ENCODE data around the gene ATP10A. TPM values are rescaled to one million over a fixed set of nuclear protein-coding genes. Genes with fewer than 3 reads are reported as not detected.

Gene ATP10A
- total RNA-seq, 1 experiment from 2014 or later, result 3.9 TPM

- no peak overlapping the region for H3K4me3 Mint-ChIP-seq
- Histone ChIP-seq H3K56ac (ENCODE audit: insufficient read length, low read depth, low read length) (no peak overlapping the region), H3K4me1 (ENCODE audit: insufficient read depth, low read length) (peaks cover 1% of the 10 kb centered on the region; the same call in 1 of the 2 replicates), H3K27ac (ENCODE audit: insufficient read length, low read depth, low read length) (no peak overlapping the region), H3K23me2 (ENCODE audit: insufficient read length, low read depth, low read length, poor library complexity, severe bottlenecking) (no peaks in the 10 kb centered on the region), H3K23ac (ENCODE audit: insufficient read length, low read depth, low read length) (no peak overlapping the region), H2BK15ac (ENCODE audit: low read depth, low read length) (no peak overlapping the region), H4K5ac (ENCODE audit: insufficient read length, low read depth, low read length) (no peak overlapping the region), H2AFZ (ENCODE audit: low read length) (no peak overlapping the region), H3T11ph (ENCODE audit: low read length) (no peak overlapping the region), H2BK5ac (ENCODE audit: insufficient read length, low read length) (no peak overlapping the region), H3K9me3 (ENCODE audit: control insufficient read depth, low read depth, low read length) (no peaks in the 10 kb centered on the region), H3K4ac (ENCODE audit: low read depth, low read length) (no peak overlapping the region), H4K20me1 (ENCODE audit: control insufficient read depth, insufficient read depth, insufficient read length) (no peaks in the 10 kb centered on the region), H3K79me1 (ENCODE audit: insufficient read depth, low read depth, low read length, poor library complexity, severe bottlenecking) (no peaks in the 10 kb centered on the region), H3K4me2 (ENCODE audit: insufficient read depth, insufficient read length, low read length) (no peak overlapping the region), H4K8ac (replicated peaks; ENCODE audit: insufficient read length, low read depth, low read length) (no peak overlapping the region), H3K27me3 (ENCODE audit: insufficient read depth, low read length) (no peaks in the 10 kb centered on the region), H2BK20ac (ENCODE audit: low read depth, low read length, poor library complexity, severe bottlenecking) (no peak overlapping the region), H3K18ac (ENCODE audit: insufficient read length, low read depth, low read length) (no peak overlapping the region), H3K9ac (ENCODE audit: extremely low read depth, insufficient read length, low read length) (no peak overlapping the region), H3K79me2 (ENCODE audit: insufficient read depth, low read length) (no peaks in the 10 kb centered on the region), H2BK120ac (ENCODE audit: low read depth, low read length, poor library complexity, severe bottlenecking) (no peak overlapping the region), H4K91ac (ENCODE audit: insufficient read length, low read depth, low read length) (no peak overlapping the region), H2BK12ac (ENCODE audit: insufficient read length, low read depth, low read length) (no peak overlapping the region), H3K14ac (ENCODE audit: insufficient read depth, low read length) (no peak overlapping the region), H2AK5ac (ENCODE audit: insufficient read length, low read length) (no peak overlapping the region)
- no peak overlapping the region for H3K27ac Mint-ChIP-seq
- no peaks in the 10 kb centered on the region; a peak in 1 of 7 replicates for H3K36me3 Mint-ChIP-seq (ENCODE audit: insufficient read depth in 1 of 3, low read depth in 3 of 3)
- TF ChIP-seq, protein P1, sequence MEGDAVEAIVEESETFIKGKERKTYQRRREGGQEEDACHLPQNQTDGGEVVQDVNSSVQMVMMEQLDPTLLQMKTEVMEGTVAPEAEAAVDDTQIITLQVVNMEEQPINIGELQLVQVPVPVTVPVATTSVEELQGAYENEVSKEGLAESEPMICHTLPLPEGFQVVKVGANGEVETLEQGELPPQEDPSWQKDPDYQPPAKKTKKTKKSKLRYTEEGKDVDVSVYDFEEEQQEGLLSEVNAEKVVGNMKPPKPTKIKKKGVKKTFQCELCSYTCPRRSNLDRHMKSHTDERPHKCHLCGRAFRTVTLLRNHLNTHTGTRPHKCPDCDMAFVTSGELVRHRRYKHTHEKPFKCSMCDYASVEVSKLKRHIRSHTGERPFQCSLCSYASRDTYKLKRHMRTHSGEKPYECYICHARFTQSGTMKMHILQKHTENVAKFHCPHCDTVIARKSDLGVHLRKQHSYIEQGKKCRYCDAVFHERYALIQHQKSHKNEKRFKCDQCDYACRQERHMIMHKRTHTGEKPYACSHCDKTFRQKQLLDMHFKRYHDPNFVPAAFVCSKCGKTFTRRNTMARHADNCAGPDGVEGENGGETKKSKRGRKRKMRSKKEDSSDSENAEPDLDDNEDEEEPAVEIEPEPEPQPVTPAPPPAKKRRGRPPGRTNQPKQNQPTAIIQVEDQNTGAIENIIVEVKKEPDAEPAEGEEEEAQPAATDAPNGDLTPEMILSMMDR (conservative IDR thresholded peaks at IDR 0.05), result no peak
- peak; percentile 23 for DNase-seq
- H3K27me3 Mint-ChIP-seq (ENCODE audit: low read depth), result peaks cover 1% of the 10 kb centered on the region
- no CpG with 5 or more reads among the region's 28 CpGs for WGBS (ENCODE audit: extremely low coverage, insufficient read length, low lambda C conversion rate)
- no peaks in the 10 kb centered on the region for H3K9me3 Mint-ChIP-seq
- H3K4me1 Mint-ChIP-seq, result peaks cover 21 to 26% of the 10 kb centered on the region in 2 experiments
These were observed 82.5 kb downstream of the ATP10A start for GRCh38 chr15:25780479-25781255.
